Measurements from ENCODE around the gene DYRK1B.

DYRK1B gene

DNA sequence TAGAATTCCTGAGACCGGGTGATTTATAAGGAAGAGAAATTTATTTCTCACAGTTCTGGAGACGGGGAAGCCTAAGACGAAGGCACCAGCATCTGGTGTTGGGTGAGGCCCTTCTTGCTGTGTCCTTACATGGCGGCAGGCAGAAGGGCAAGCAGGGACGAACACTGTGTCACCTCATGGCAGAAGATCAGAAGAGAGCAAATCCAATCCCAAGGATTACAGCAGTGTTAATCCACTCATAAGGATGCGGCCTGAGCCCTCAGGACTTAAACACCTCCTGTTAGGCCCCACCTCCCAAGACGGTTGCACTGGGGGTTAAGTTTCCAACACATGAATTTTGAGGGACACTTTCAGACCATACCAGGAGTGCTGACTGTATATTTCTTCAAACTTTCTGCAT, 18.9 kb upstream of the DYRK1B start:
- Histone ChIP-seq H2AK5ac (ENCODE audit: low read length) (no peak overlapping the region), H3K9ac (ENCODE audit: low read length) (no peak overlapping the region), H3K56ac (ENCODE audit: low read length) (no peak overlapping the region), H4K8ac (ENCODE audit: low read depth, low read length) (no peak overlapping the region), H3K79me2 (ENCODE audit: control insufficient read depth, insufficient read depth, low read length) (no peaks in the 10 kb centered on the region), H4K5ac (ENCODE audit: low read length) (no peak overlapping the region), H3K4me3 (ENCODE audit: low read length) (no peak overlapping the region), H2BK15ac (replicated peaks; ENCODE audit: low read depth) (no peak overlapping the region), H3K23ac (ENCODE audit: low read length) (no peak overlapping the region), H2BK120ac (ENCODE audit: low read depth, low read length) (no peak overlapping the region), H2BK5ac (ENCODE audit: low read length) (no peak overlapping the region), H3K18ac (ENCODE audit: low read length) (no peak overlapping the region), H3K79me1 (ENCODE audit: low read length) (no peaks in the 10 kb centered on the region), H3K4me2 (ENCODE audit: low read length) (no peak overlapping the region), H3K27me3 (ENCODE audit: insufficient read depth, low read length, poor library complexity) (no peaks in the 10 kb centered on the region), H3K36me3 (ENCODE audit: control insufficient read depth, insufficient read depth, low read length) (no peaks in the 10 kb centered on the region), H3K27ac (ENCODE audit: low read depth, low read length) (no peak overlapping the region), H3K4me1 (ENCODE audit: control insufficient read depth, low read depth, low read length) (no peaks in the 10 kb centered on the region), H3K4ac (ENCODE audit: low read depth, low read length) (no peak overlapping the region)
- no CpG with 5 or more reads among the region's 7 CpGs for WGBS (ENCODE audit: extremely low coverage, insufficient coverage, low lambda C conversion rate)
- no peak for DNase-seq

DNA sequence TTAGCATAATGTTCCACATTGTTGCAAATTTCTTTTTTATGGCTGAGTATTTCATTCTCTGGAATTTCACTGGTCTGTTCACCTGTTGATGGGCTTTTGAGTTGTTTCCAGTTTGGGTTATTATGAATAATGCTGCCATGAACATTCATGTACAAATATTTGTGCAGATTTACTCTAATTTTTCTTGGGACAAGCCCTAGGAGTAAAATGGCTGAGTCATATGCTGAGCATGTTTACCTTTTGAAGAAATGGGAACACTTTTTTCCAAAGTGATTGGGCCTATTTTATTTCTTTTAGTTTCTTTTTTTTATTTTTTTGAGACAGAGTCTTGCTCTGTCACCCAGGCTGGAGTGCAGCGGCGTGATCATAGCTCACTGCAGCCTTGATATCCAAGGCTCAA, 16.9 kb upstream of the DYRK1B start:
- H3K4me3 ChIP-seq (ENCODE audit: low read length), result no peak overlapping the region
- H3K18ac ChIP-seq (ENCODE audit: low read length), result no peak overlapping the region
- no peak for DNase-seq
- H3K4ac ChIP-seq (ENCODE audit: low read depth, low read length), result no peak overlapping the region
- no peaks in the 10 kb centered on the region for H3K36me3 ChIP-seq (ENCODE audit: control insufficient read depth, insufficient read depth, low read length)
- peaks cover 7% of the 10 kb centered on the region for H3K4me1 ChIP-seq (ENCODE audit: control insufficient read depth, low read depth, low read length)
- H3K23ac ChIP-seq (ENCODE audit: low read length), result no peak overlapping the region
- no peak overlapping the region for H3K4me2 ChIP-seq (ENCODE audit: low read length)
- H3K79me1 ChIP-seq (ENCODE audit: low read length), result no peaks in the 10 kb centered on the region
- H3K27ac ChIP-seq (ENCODE audit: low read depth, low read length), result no peak overlapping the region
- H2BK15ac ChIP-seq (replicated peaks; ENCODE audit: low read depth), result no peak overlapping the region
- H3K79me2 ChIP-seq (ENCODE audit: control insufficient read depth, insufficient read depth, low read length), result peaks cover 2% of the 10 kb centered on the region
- no peak overlapping the region for H4K5ac ChIP-seq (ENCODE audit: low read length)
- no peak overlapping the region for H3K56ac ChIP-seq (ENCODE audit: low read length)
- no peak overlapping the region for H2AK5ac ChIP-seq (ENCODE audit: low read length)
- no CpG with 5 or more reads among the region's 2 CpGs for WGBS (ENCODE audit: extremely low coverage, insufficient coverage, low lambda C conversion rate)
- H3K9ac ChIP-seq (ENCODE audit: low read length), result no peak overlapping the region
- no peaks in the 10 kb centered on the region for H3K27me3 ChIP-seq (ENCODE audit: insufficient read depth, low read length, poor library complexity)
- H2BK5ac ChIP-seq (ENCODE audit: low read length), result no peak overlapping the region
- no peak overlapping the region for H4K8ac ChIP-seq (ENCODE audit: low read depth, low read length)
- H2BK120ac ChIP-seq (ENCODE audit: low read depth, low read length), result no peak overlapping the region

DNA sequence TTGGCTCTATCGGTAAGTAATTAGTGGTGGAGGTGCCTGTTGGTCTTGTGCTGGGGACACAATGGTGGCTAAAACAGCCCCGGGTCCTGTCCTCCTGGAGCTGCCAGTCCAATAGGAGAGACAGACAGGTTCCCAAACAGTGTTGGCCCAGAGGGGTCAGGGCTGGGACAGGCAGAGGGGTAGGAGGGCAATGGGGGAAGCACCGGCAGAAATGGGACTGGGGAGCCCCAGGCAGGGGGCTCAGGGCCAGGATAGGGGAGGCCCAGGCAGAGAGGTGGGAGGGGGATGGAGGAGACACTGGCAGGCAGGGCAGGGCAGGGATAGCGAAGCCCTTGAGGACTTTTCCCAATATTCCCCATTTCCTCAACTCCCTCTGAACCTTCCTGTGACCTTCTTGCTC, 14.4 kb upstream of the DYRK1B start:
- Histone ChIP-seq H4K8ac (ENCODE audit: low read depth, low read length) (no peak overlapping the region), H3K4ac (ENCODE audit: low read depth, low read length) (no peak overlapping the region), H3K18ac (ENCODE audit: low read length) (no peak overlapping the region), H3K27me3 (ENCODE audit: insufficient read depth, low read length, poor library complexity) (no peaks in the 10 kb centered on the region), H2AK5ac (ENCODE audit: low read length) (no peak overlapping the region), H3K79me2 (ENCODE audit: control insufficient read depth, insufficient read depth, low read length) (peaks cover 27% of the 10 kb centered on the region), H3K27ac (ENCODE audit: low read depth, low read length) (no peak overlapping the region), H2BK120ac (ENCODE audit: low read depth, low read length) (no peak overlapping the region), H3K79me1 (ENCODE audit: low read length) (peaks cover 5% of the 10 kb centered on the region), H3K4me1 (ENCODE audit: control insufficient read depth, low read depth, low read length) (peaks cover 15% of the 10 kb centered on the region), H3K36me3 (ENCODE audit: control insufficient read depth, insufficient read depth, low read length) (no peaks in the 10 kb centered on the region), H4K5ac (ENCODE audit: low read length) (no peak overlapping the region), H2BK5ac (ENCODE audit: low read length) (no peak overlapping the region), H3K4me2 (ENCODE audit: low read length) (no peak overlapping the region), H3K56ac (ENCODE audit: low read length) (no peak overlapping the region), H3K4me3 (ENCODE audit: low read length) (no peak overlapping the region), H3K9ac (ENCODE audit: low read length) (no peak overlapping the region), H2BK15ac (replicated peaks; ENCODE audit: low read depth) (no peak overlapping the region), H3K23ac (ENCODE audit: low read length) (no peak overlapping the region)
- WGBS (ENCODE audit: extremely low coverage, insufficient coverage, low lambda C conversion rate), result no CpG with 5 or more reads among the region's 4 CpGs
- no peak for DNase-seq

DNA sequence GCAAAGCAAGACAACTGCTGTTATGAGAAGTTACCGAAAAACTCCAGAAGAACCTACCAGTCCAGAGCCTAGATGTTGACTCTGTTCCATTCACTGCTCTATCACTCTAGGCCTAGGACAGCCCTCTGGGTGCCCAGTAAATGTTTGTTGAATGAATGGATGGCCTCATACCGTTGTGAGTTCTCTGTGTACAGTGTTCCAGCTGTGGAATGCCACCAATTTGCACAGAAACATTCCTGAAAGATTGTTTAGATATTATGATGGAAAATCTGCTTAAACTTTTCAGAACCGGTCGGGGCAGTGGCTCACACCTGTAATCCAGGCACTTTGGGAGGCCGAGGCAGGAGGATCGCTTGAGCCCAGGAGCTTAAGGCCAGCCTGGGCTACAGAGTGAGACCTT, 13.6 kb upstream of the DYRK1B start:
- H3K27ac ChIP-seq (ENCODE audit: low read depth, low read length), result no peak overlapping the region
- H3K79me1 ChIP-seq (ENCODE audit: low read length), result peaks cover 7% of the 10 kb centered on the region
- no peak overlapping the region for H4K5ac ChIP-seq (ENCODE audit: low read length)
- H3K9ac ChIP-seq (ENCODE audit: low read length), result no peak overlapping the region
- H3K18ac ChIP-seq (ENCODE audit: low read length), result no peak overlapping the region
- H3K4me3 ChIP-seq (ENCODE audit: low read length), result no peak overlapping the region
- H4K8ac ChIP-seq (ENCODE audit: low read depth, low read length), result no peak overlapping the region
- no peaks in the 10 kb centered on the region for H3K27me3 ChIP-seq (ENCODE audit: insufficient read depth, low read length, poor library complexity)
- H3K79me2 ChIP-seq (ENCODE audit: control insufficient read depth, insufficient read depth, low read length), result peaks cover 36% of the 10 kb centered on the region
- DNase-seq, result no peak
- H3K56ac ChIP-seq (ENCODE audit: low read length), result peak overlapping the region; percentile 89
- H2AK5ac ChIP-seq (ENCODE audit: low read length), result no peak overlapping the region
- no CpG with 5 or more reads among the region's 6 CpGs for WGBS (ENCODE audit: extremely low coverage, insufficient coverage, low lambda C conversion rate)
- H3K4me1 ChIP-seq (ENCODE audit: control insufficient read depth, low read depth, low read length), result peaks cover 15% of the 10 kb centered on the region
- H3K4me2 ChIP-seq (ENCODE audit: low read length), result no peak overlapping the region
- H3K36me3 ChIP-seq (ENCODE audit: control insufficient read depth, insufficient read depth, low read length), result no peaks in the 10 kb centered on the region
- H2BK5ac ChIP-seq (ENCODE audit: low read length), result no peak overlapping the region
- no peak overlapping the region for H2BK120ac ChIP-seq (ENCODE audit: low read depth, low read length)
- no peak overlapping the region for H3K23ac ChIP-seq (ENCODE audit: low read length)
- H3K4ac ChIP-seq (ENCODE audit: low read depth, low read length), result no peak overlapping the region
- no peak overlapping the region for H2BK15ac ChIP-seq (replicated peaks; ENCODE audit: low read depth)

DNA sequence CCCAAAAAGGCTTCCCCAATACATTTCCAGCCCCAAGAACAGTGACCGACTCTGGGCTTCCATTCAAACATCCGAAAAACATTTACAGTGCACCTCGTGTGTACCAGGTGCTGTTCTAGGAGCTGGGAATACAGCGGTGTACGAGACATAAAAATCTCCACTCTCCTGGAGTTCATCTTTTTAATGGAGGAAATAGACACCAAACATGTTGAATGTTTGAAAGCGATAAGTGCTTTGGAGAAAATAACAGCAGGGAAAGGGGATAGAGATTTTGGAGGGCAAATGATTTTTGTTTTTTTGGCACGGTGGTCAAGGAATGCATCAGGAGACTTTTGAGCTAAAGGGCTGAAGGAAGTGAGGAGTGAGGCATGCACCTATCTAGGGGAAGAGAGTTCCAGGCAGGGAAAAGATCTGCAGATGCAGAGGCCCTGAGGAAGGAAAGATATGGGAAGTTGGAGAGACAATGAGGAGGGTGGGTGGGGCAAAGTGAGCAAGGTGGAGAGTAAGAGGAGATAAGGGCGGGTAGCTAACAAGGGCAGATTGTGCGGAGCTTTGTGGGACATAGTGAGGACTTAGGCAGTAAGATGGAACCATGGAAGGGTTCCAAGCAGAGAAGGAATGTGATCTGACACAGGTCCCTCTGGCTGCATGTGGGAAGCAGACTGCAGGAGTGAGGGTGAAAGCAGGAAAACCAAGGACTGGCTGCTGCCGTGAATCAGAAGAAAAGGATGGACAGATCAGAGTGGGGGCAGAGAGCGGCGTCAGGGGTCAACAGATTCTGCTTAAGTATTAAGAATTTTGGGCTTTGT, 12.9 kb upstream of the DYRK1B start:
- Histone ChIP-seq H3K56ac (ENCODE audit: low read length) (peak overlapping the region; percentile 89), H3K4me1 (ENCODE audit: control insufficient read depth, low read depth, low read length) (peaks cover 15% of the 10 kb centered on the region), H3K79me2 (ENCODE audit: control insufficient read depth, insufficient read depth, low read length) (peaks cover 40% of the 10 kb centered on the region), H2AK5ac (ENCODE audit: low read length) (no peak overlapping the region), H3K27me3 (ENCODE audit: insufficient read depth, low read length, poor library complexity) (no peaks in the 10 kb centered on the region), H3K79me1 (ENCODE audit: low read length) (peaks cover 7% of the 10 kb centered on the region), H3K4me2 (ENCODE audit: low read length) (peak overlapping the region; percentile 67), H2BK120ac (ENCODE audit: low read depth, low read length) (no peak overlapping the region), H2BK5ac (ENCODE audit: low read length) (peak overlapping the region; percentile 35), H3K27ac (ENCODE audit: low read depth, low read length) (peak overlapping the region; percentile 7), H3K4me3 (ENCODE audit: low read length) (no peak overlapping the region), H2BK15ac (replicated peaks; ENCODE audit: low read depth) (no peak overlapping the region), H3K9ac (ENCODE audit: low read length) (peak overlapping the region; percentile 83), H3K18ac (ENCODE audit: low read length) (peak overlapping the region; percentile 21), H3K23ac (ENCODE audit: low read length) (no peak overlapping the region), H3K4ac (ENCODE audit: low read depth, low read length) (peak overlapping the region; percentile 63), H4K8ac (ENCODE audit: low read depth, low read length) (no peak overlapping the region), H3K36me3 (ENCODE audit: control insufficient read depth, insufficient read depth, low read length) (no peaks in the 10 kb centered on the region), H4K5ac (ENCODE audit: low read length) (peak overlapping the region; percentile 97)
- WGBS (ENCODE audit: extremely low coverage, insufficient coverage, low lambda C conversion rate), result no CpG with 5 or more reads among the region's 12 CpGs
- DNase-seq, result peak; percentile 68

Data from mesendoderm (in vitro differentiated cells).